ENCODE results near the gene SYNPO2. TPM values are rescaled to one million over a fixed set of nuclear protein-coding genes. Genes with fewer than 3 reads are reported as not detected.

SYNPO2 gene
- total RNA-seq, 1 experiment from 2014 or later = 0.93 TPM

GRCh38 chr4:118881512-118882146 is 7.0 kb upstream of the SYNPO2 start:
- Histone ChIP-seq H3K27ac (ENCODE audit: low read depth, low read length) (no peak overlapping the region), H4K20me1 (ENCODE audit: insufficient read depth) (no peaks in the 10 kb centered on the region), H3K4me2 (ENCODE audit: low read length) (no peak overlapping the region), H3K79me2 (ENCODE audit: insufficient read depth, low read length) (no peaks in the 10 kb centered on the region), H3K27me3 (ENCODE audit: insufficient read depth, low read length) (no peaks in the 10 kb centered on the region), H3K4me1 (ENCODE audit: control insufficient read depth in 1 of 2, insufficient read depth in 2 of 2, low read length in 2 of 2) (peaks cover 0 to 6% of the 10 kb centered on the region in 2 experiments; a peak in 1 of 4 replicates), H3K9me2 (ENCODE audit: insufficient read depth) (no peaks in the 10 kb centered on the region), H3K9ac (ENCODE audit: low read length) (no peak overlapping the region), H2AFZ (ENCODE audit: low read depth, low read length, poor library complexity, severe bottlenecking) (no peak overlapping the region), H3K36me3 (ENCODE audit: control insufficient read depth in 1 of 2, insufficient read depth in 2 of 2, low read length in 2 of 2) (no peaks in the 10 kb centered on the region), H3K9me3 (ENCODE audit: control insufficient read depth in 1 of 2, insufficient read depth in 1 of 2, low read depth in 1 of 2, low read length in 2 of 2) (peaks cover 0 to 3% of the 10 kb centered on the region in 2 experiments; a peak in 1 of 4 replicates), H3K4me3 (replicated peaks in 1 of 2; ENCODE audit: low read depth in 1 of 2, low read length in 2 of 2) (no peak overlapping the region)
- no TSS peak for BruUV-seq (replicated peaks)
- no peak for ATAC-seq
- ChIA-PET POLR2A (no interaction called here), RAD21 (ENCODE audit: low non-redundant PET in 1 of 2, low total read pairs in 2 of 2, uncharacterized antibody in 2 of 2, unreplicated experiment in 2 of 2) (no interaction called here), CTCF (interaction anchor here (2.7 kb wide), 1 partner anchor 17 kb away, joined by 14 read pairs; no protein-coding TSS in a partner anchor)
- no peak for DNase-seq (ENCODE audit: low read depth, low spot score)
- TF ChIP-seq RAD21 (IDR thresholded peaks at IDR 0.05; ENCODE audit: low read depth) (no peak), REST (IDR thresholded peaks at IDR 0.05; ENCODE audit: low read depth) (no peak), YY1 (IDR thresholded peaks at IDR 0.05; ENCODE audit: extremely low read depth, insufficient replicate concordance, low read depth, low read length) (no peak), CEBPB (IDR thresholded peaks at IDR 0.05; ENCODE audit: low read depth) (no peak)
- intact Hi-C loops (cut with micrococcal nuclease) = no loop called here
